Progenitor cell of endocrine pancreas (in vitro differentiated cells): ENCODE results near the gene ZNF709. TPM values are rescaled to one million over a fixed set of nuclear protein-coding genes. Genes with fewer than 3 reads are reported as not detected.
"Not testable (repeated sequence)": the region's sequence is repeated elsewhere in the genome, so short reads cannot be mapped to it uniquely, and the experiment has no call there.

Experiments used
- DNase-seq: peaks from one replicate; pipeline ENCODE4 v3.0.0; 2021; ENCODE audit warnings: low spot score; ENCODE audit not compliant: unreplicated experiment
- H3K27ac Mint-ChIP-seq: 2 replicates; pipeline ENCODE4 v1.8.0; 2021; ENCODE audit warnings: mild to moderate bottlenecking, moderate library complexity, mixed read lengths
- H3K27me3 Mint-ChIP-seq: 2 replicates; pipeline ENCODE4 v1.8.0; 2021; ENCODE audit warnings: mixed read lengths
- H3K36me3 Mint-ChIP-seq: 2 replicates; pipeline ENCODE4 v1.8.0; 2022; ENCODE audit warnings: mixed read lengths; ENCODE audit not compliant: insufficient read depth
- H3K4me1 Mint-ChIP-seq: 2 replicates; pipeline ENCODE4 v1.8.0; 2021; ENCODE audit warnings: low read depth, mixed read lengths
- H3K4me3 Mint-ChIP-seq: 2 replicates; pipeline ENCODE4 v1.8.0; 2021; ENCODE audit warnings: low read depth, mild to moderate bottlenecking, moderate library complexity, mixed read lengths
- H3K9me3 Mint-ChIP-seq: 2 replicates; pipeline ENCODE4 v1.8.0; 2021; ENCODE audit warnings: low read depth, mixed read lengths
- total RNA-seq: library from RNA; stranded (reverse); gene quantifications from 2 replicates; pipeline ENCODE4 v1.2.1, GENCODE V29; 2021
- TF ChIP-seq, protein P1 (sequence below): fragments of 200-600 bp; sonication (generic); IDR thresholded peaks from one replicate; pipeline ENCODE4 v1.5.0; 2021; ENCODE audit warnings: antibody characterized with exemption, mild to moderate bottlenecking; ENCODE audit not compliant: unreplicated experiment

ZNF709 gene
- total RNA-seq, 1 donor from 2014 or later = 5.8 TPM

DNA sequence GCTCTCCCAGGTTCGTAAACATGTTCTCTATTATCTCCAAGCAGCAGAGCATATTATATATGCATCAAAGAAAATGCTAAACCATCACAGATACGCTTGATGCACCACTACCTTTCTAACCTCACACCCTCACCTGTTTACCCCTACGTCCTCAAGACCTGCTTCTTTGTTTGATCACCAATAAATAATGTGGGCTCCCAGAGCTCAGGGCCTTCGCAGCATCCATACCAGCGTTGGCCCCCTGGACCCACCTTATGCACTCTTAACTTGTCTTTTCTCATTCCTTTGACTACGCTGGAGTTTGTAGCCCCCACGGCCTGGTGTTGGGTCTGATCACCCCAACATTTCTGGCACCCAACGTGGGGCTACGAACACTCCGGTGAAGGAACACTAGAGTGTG is 33.8 kb downstream of the ZNF709 start:
- Mint-ChIP-seq H3K27me3 (no peaks in the 10 kb centered on the region), H3K36me3 (peaks cover 32% of the 10 kb centered on the region), H3K4me1 (no peaks in the 10 kb centered on the region), H3K9me3 (peaks cover 40% of the 10 kb centered on the region), H3K4me3 (no peak overlapping the region), H3K27ac (no peak overlapping the region)
- no peak for DNase-seq
- TF ChIP-seq, protein P1, sequence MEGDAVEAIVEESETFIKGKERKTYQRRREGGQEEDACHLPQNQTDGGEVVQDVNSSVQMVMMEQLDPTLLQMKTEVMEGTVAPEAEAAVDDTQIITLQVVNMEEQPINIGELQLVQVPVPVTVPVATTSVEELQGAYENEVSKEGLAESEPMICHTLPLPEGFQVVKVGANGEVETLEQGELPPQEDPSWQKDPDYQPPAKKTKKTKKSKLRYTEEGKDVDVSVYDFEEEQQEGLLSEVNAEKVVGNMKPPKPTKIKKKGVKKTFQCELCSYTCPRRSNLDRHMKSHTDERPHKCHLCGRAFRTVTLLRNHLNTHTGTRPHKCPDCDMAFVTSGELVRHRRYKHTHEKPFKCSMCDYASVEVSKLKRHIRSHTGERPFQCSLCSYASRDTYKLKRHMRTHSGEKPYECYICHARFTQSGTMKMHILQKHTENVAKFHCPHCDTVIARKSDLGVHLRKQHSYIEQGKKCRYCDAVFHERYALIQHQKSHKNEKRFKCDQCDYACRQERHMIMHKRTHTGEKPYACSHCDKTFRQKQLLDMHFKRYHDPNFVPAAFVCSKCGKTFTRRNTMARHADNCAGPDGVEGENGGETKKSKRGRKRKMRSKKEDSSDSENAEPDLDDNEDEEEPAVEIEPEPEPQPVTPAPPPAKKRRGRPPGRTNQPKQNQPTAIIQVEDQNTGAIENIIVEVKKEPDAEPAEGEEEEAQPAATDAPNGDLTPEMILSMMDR = no peak

DNA sequence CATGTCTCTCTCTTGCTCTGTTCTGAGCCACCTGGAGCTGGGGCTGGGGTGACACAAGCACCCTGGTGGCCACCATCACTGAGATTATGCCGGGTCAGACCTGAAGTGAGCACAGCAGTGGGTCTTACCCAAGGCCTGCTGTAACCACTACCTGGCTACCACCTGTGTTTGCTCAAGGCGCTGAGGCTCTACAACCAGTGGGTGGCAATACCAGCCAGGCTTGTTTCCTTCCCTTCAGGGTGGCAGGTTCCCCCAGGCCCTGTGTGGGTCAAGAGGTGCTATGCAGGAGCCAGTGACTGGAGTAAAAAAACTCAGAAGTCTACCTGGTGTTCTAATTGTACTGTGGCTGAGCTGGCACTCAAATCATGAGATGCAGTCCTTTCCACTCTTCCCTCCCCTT is 35.8 kb downstream of the ZNF709 start:
- Mint-ChIP-seq H3K4me3 (no peak overlapping the region), H3K4me1 (no peaks in the 10 kb centered on the region), H3K27ac (no peak overlapping the region), H3K9me3 (peaks cover 43% of the 10 kb centered on the region), H3K27me3 (no peaks in the 10 kb centered on the region), H3K36me3 (peaks cover 29% of the 10 kb centered on the region)
- TF ChIP-seq, protein P1 = no peak
- no peak for DNase-seq

DNA sequence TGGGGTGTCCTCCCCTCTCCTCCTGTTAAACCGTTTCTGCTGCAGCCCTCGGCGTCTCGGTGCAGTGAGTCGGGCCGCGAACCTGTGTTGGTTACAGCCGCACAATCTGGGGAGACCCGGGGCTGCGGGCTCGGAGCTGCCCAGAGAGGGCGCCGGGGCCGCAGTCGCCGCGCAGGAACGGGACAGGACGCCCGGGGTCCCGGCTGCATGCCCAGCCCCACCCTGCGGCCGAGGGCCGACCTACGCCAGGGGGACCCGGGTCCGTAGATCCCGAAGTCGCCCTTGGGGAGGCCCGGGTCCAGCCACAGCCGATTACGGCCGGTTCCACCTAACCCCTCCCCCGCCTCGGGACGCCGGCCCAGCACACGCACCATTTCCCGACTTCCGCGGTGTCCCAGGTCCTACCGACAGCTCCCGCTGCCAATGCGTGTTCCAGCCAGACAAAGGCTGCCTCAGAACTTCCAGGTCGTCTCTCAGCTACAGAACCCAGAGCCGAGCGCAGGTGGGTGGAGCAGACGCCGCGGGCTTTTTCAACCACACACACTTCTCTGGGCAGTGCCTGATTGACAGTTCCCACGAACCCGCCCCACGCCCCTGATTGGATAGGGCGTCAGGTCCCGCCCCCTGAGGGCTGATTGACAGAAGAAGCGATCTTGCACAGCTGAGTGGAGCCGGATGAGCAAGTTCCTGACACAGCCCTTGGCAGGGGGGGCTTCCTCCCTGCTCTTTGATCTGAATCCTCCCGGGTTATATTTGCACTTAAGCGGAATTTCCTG is 43.9 kb downstream of the ZNF709 start, which contains the start of gene ZNF443:
Gene ZNF443, minus strand, starts transcription at position 481 of the 776 bp plus-strand sequence. Its CDS starts 107 bp downstream, at position 374.
- Mint-ChIP-seq H3K4me1 (peaks cover 6% of the 10 kb centered on the region), H3K27me3 (no peaks in the 10 kb centered on the region), H3K36me3 (peaks cover 19% of the 10 kb centered on the region), H3K27ac (peak within 1 kb of the TSS; percentile 99), H3K9me3 (peaks cover 25% of the 10 kb centered on the region), H3K4me3 (peak within 1 kb of the TSS; percentile 99)
- TF ChIP-seq, protein P1 = peak; percentile 21
- peak; percentile 99 for DNase-seq

DNA sequence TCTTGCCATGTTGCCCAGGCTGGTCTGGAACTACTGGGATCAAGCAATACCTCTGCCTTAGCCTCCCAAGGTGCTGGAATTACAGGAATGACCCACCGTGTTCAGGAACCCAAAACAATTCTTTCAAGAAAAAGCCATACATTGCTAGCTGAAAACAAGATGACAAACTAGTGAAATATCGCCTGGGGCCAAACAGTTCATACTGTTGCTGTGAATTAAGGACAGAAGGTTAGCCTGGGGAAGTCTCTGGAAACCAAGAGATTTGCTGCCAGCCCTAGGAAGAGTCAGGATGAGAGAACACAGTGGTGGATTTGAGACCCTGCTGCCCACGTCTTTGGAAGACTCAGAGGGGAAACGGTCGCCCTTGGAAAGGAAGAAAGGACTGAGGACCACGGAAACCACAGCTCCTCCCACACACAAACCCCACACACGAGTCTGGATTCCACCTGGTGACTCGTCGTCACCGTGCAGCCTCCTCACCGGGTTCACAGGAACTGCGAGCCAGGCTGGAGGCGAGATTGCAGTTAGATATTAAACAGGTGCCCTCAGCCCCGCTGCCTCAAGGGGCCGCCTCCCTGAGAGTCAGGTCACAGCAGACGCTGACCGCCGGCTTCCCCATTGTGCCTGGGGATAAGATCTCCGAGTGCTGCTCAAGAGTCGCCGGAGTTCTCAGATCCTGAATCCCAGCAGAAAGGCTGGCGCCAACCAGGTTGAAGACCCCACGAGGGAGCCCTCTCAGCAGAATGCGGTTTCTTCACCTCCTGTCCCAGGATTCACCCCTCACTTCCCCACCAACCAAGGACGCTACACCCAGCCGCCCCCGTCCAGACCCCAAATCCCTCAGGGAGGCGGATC is 44.7 kb downstream of the ZNF709 start:
- H3K27me3 Mint-ChIP-seq, H3K4me1 Mint-ChIP-seq: not testable (repeated sequence)
- Mint-ChIP-seq H3K4me3 (peak overlapping the region; percentile 99), H3K9me3 (peaks cover 22% of the 10 kb centered on the region), H3K36me3 (peaks cover 23% of the 10 kb centered on the region), H3K27ac (peak overlapping the region; percentile 99)
- peak; percentile 18 for DNase-seq

DNA sequence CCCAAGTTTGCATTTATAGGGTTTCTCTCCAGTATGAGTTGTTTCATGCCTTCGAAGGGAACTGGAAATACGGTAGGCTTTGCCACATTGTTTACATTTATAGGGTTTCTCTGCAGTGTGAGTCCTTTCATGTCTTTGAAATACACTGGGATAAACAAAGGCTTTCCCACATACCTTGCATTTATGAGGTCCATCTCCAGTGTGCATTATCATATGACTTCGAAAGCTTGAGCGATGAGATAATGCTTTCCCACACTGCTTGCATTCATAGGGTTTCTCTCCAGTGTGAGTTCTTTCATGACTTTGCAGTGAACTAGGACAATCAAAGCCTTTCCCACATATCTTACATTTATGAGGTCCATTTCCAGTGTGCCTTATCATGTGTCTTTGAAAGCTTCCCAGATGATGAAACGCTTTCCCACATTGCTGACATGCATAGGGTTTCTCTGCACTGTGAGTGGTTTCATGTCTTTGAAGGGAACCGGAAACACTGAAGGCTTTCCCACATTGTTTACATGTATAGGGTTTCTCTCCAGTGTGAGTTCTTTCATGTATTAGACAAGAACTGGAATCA is 53.8 kb downstream of the ZNF709 start:
- H3K27me3 Mint-ChIP-seq, H3K27ac Mint-ChIP-seq, DNase-seq, H3K4me1 Mint-ChIP-seq, H3K4me3 Mint-ChIP-seq: not testable (repeated sequence)
- peaks cover 77% of the 10 kb centered on the region for H3K36me3 Mint-ChIP-seq
- H3K9me3 Mint-ChIP-seq = peaks cover 44% of the 10 kb centered on the region

DNA sequence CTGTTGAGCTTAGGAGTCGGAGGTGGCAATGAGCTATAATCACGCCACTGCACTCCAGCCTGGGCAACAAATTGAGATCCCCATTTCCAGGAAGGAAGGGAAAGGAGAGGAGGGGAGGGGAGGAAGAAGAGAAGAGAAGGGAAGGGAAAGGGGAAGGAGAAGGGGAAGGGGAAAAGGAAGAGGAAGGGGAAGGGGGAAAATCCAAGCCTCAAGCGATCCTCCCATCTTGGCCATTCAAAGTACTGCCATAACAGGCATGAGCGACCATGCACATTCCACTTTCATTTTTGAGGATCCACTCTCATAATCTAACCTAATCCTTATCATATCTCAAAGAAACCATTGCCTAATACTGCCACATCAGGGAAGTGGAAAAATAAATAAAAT is 58.7 kb downstream of the ZNF709 start:
- no peak for DNase-seq
- H3K4me1 Mint-ChIP-seq = no peaks in the 10 kb centered on the region
- H3K27me3 Mint-ChIP-seq = no peaks in the 10 kb centered on the region
- H3K9me3 Mint-ChIP-seq = peaks cover 38% of the 10 kb centered on the region
- H3K4me3 Mint-ChIP-seq = no peak overlapping the region
- H3K36me3 Mint-ChIP-seq = peaks cover 84% of the 10 kb centered on the region
- TF ChIP-seq, protein P1 = no peak
- no peak overlapping the region for H3K27ac Mint-ChIP-seq
